B cell (primary cell): ENCODE results near the gene MTERF4. TPM values are rescaled to one million over a fixed set of nuclear protein-coding genes. Genes with fewer than 3 reads are reported as not detected.
A peak's percentile ranks its signal among the peaks of the same experiment; 100 is the strongest.

Source experiments
- ATAC-seq: fragments of 200-7000 bp; cut with Tn5 transposase; one replicate; pipeline ENCODE4 v1.10.0; 2021; ENCODE audit warnings: low read depth, mild to moderate bottlenecking, moderate number of reproducible peaks, moderate library complexity
- CTCF ChIA-PET: fragments of 350-600 bp; sonication (Branson Sonifier 250); formaldehyde crosslinking; loops from one replicate; lab custom pipeline; 2021; ENCODE audit warnings: antibody characterized with exemption, inconsistent platforms; lab: Charles Lee
- POLR2A ChIA-PET: fragments of 350-600 bp; sonication (Branson Sonifier 250); formaldehyde crosslinking; loops from one replicate; lab custom pipeline; 2021; ENCODE audit warnings: antibody characterized with exemption; lab: Charles Lee
- DNase-seq: peaks from one replicate; pipeline ENCODE4 v3.0.0; 2013
- H2AFZ ChIP-seq: 2 replicates; pipeline ENCODE4 v1.6.1; 2012; ENCODE audit warnings: mild to moderate bottlenecking, low read depth, low read length; ENCODE audit not compliant: insufficient read depth, poor library complexity, severe bottlenecking
- H3K27ac ChIP-seq, 2 donors: 1 replicate in 1 of 2; 2 replicates in 1 of 2; pipeline ENCODE4 v1.5.1; 2012 to 2013; ENCODE audit warnings: low read length in 2 of 2, mild to moderate bottlenecking in 2 of 2, moderate library complexity in 1 of 2
- H3K27me3 ChIP-seq, 4 experiments: fragments of 200-600 bp in 1 of 4; sonication (generic) in 1 of 4; replicated peaks in 1 of 4; 1 replicate in 2 of 4; 2 replicates in 2 of 4; pipeline versions ENCODE4 v1.6.1 to v1.7.0; 2013 to 2016; ENCODE audit warnings: low read length in 3 of 4, mild to moderate bottlenecking in 2 of 4, mixed read lengths in 1 of 4, moderate library complexity in 1 of 4; ENCODE audit not compliant: insufficient read depth in 4 of 4, control insufficient read depth in 3 of 4; ENCODE audit errors: control extremely low read depth in 1 of 4
- H3K36me3 ChIP-seq, 2 experiments: replicated peaks in 1 of 2; 1 replicate in 1 of 2; 2 replicates in 1 of 2; pipeline versions ENCODE4 v1.6.1 to v1.7.1; 2013; ENCODE audit warnings: low read length in 1 of 2; ENCODE audit not compliant: insufficient read depth in 2 of 2, control insufficient read depth in 1 of 2; ENCODE audit errors: control extremely low read depth in 1 of 2, extremely low read depth in 1 of 2
- H3K4me1 ChIP-seq, 2 donors: fragments of 200-600 bp in 1 of 2; sonication (generic) in 1 of 2; 1 replicate in 1 of 2; 2 replicates in 1 of 2; pipeline versions ENCODE4 v1.5.1 to v1.6.1; 2013 to 2017; ENCODE audit warnings: low read length in 2 of 2; ENCODE audit not compliant: control insufficient read depth in 2 of 2, insufficient read depth in 2 of 2
- H3K4me2 ChIP-seq: replicated peaks from 2 replicates; pipeline ENCODE3; 2012; ENCODE audit warnings: mild to moderate bottlenecking, low read depth, low read length; ENCODE audit not compliant: poor library complexity, severe bottlenecking
- H3K4me3 ChIP-seq, 5 experiments: fragments of 200-600 bp in 1 of 5; sonication (generic) in 1 of 5; 1 replicate in 3 of 5; 2 replicates in 2 of 5; pipeline versions ENCODE4 v1.5.1 to v1.7.0; 2011 to 2016; ENCODE audit warnings: low read length in 4 of 5, mild to moderate bottlenecking in 4 of 5, low read depth in 2 of 5, control low read depth in 1 of 5, moderate library complexity in 1 of 5; ENCODE audit not compliant: insufficient read depth in 1 of 5; ENCODE audit errors: control extremely low read depth in 1 of 5, extremely low read depth in 1 of 5
- H3K79me2 ChIP-seq: fragments of 200-600 bp; sonication (generic); one replicate; pipeline ENCODE4 v1.6.0; 2016; ENCODE audit warnings: low read length; ENCODE audit not compliant: control insufficient read depth, insufficient read depth
- H3K9ac ChIP-seq: fragments of 200-600 bp; sonication (generic); 2 replicates; pipeline ENCODE4 v1.6.1; 2017; ENCODE audit warnings: mild to moderate bottlenecking, low read length, moderate library complexity
- H3K9me3 ChIP-seq, 3 donors: one replicate each; pipeline versions ENCODE4 v1.6.1 to v1.7.1; 2013; ENCODE audit warnings: low read length in 2 of 3; ENCODE audit not compliant: control insufficient read depth in 2 of 3, insufficient read depth in 1 of 3; ENCODE audit errors: control extremely low read depth in 1 of 3
- H4K20me1 ChIP-seq: 2 replicates; pipeline ENCODE4 v1.6.0; 2012; ENCODE audit warnings: mild to moderate bottlenecking, low read length; ENCODE audit not compliant: insufficient read depth, control insufficient read depth, poor library complexity, severe bottlenecking
- H3K27ac Mint-ChIP-seq: one replicate; pipeline ENCODE4 v1.8.0; 2021; ENCODE audit warnings: mixed read lengths
- H3K27me3 Mint-ChIP-seq: one replicate; pipeline ENCODE4 v1.8.0; 2021; ENCODE audit warnings: mixed read lengths
- H3K4me1 Mint-ChIP-seq: one replicate; pipeline ENCODE4 v1.8.0; 2021; ENCODE audit warnings: mixed read lengths
- H3K4me3 Mint-ChIP-seq: one replicate; pipeline ENCODE4 v1.8.0; 2021; ENCODE audit warnings: mixed read lengths
- H3K9me3 Mint-ChIP-seq: one replicate; pipeline ENCODE4 v1.8.0; 2022; ENCODE audit warnings: mixed read lengths; ENCODE audit not compliant: insufficient read depth
- CTCF ChIP-seq: fragments of 200-600 bp; IDR thresholded peaks from one replicate; pipeline ENCODE4 v1.8.0; 2022; ENCODE audit warnings: antibody characterized with exemption, mild to moderate bottlenecking
- EZH2 ChIP-seq: IDR thresholded peaks from 2 replicates; pipeline ENCODE4 v1.6.1; 2012; ENCODE audit warnings: borderline replicate concordance, low read depth, mild to moderate bottlenecking, moderate library complexity, low read length; ENCODE audit not compliant: insufficient read depth, poor library complexity, severe bottlenecking
- WGBS: methylation state at CpG from one replicate; pipeline ENCODE4 v1.1.5; 2013; ENCODE audit warnings: missing lambda C conversion rate; ENCODE audit not compliant: insufficient coverage; 5-methylcytosine and 5-hydroxymethylcytosine counted together
- intact Hi-C: fragments of 100-400 bp; cut with micrococcal nuclease; formaldehyde crosslinking; loops from one replicate; pipeline ENCODE4 v1.10.0; 2022
- polyA plus RNA-seq: library from polyadenylated mRNA; depleted of rRNA; stranded (reverse); fragments of >200 nt; gene quantifications from 2 replicates; pipeline ENCODE4 v1.2.3, GENCODE V29; 2012
- total RNA-seq, 2 donors: library from RNA; stranded (reverse); fragments of 120-200 nt in 1 of 2; gene quantifications; 1 replicate in 1 of 2; 2 replicates in 1 of 2; pipeline versions ENCODE4 v1.2.3 to v1.2.4, GENCODE V29; 2013 to 2022

MTERF4 gene
- total and polyA plus RNA-seq, 2 donors (not counting 1 experiment from before 2014, with no cell fraction given), result 88.7 to 153 TPM

GRCh38 chr2:241150660-241151530, 48.8 kb upstream of the MTERF4 start:
- Histone ChIP-seq H3K9me3 (no peaks in the 10 kb centered on the region), H3K79me2 (peaks cover 36% of the 10 kb centered on the region), H3K27me3 (no peaks in the 10 kb centered on the region), H2AFZ (peak overlapping the region; percentile 99), H3K4me1 (peaks cover 12 to 20% of the 10 kb centered on the region in 2 donors), H3K4me2 (peak overlapping the region; percentile 99), H3K27ac (peak overlapping the region in 1 of 2 donors; percentile 80), H4K20me1 (no peaks in the 10 kb centered on the region), H3K4me3 (peak overlapping the region; percentile 56 to 94 (median 84)), H3K36me3 (peaks cover 0 to 9% of the 10 kb centered on the region in 2 experiments), H3K9ac (peak overlapping the region; percentile 85)
- ChIA-PET CTCF (interaction anchor here (0.7 to 4.5 kb wide), 15 partner anchors 27 to 818 kb away, joined by 3 to 101 read pairs (median 5); partner anchors contain the start of gene MTERF4), POLR2A (interaction anchor here (0.5 to 2.1 kb wide), 10 partner anchors 18 to 728 kb away, joined by 3 to 13 read pairs (median 4); no protein-coding TSS in a partner anchor)
- Mint-ChIP-seq H3K9me3 (no peaks in the 10 kb centered on the region), H3K27me3 (no peaks in the 10 kb centered on the region), H3K4me3 (peak overlapping the region; percentile 96), H3K4me1 (peaks cover 35% of the 10 kb centered on the region), H3K27ac (peak overlapping the region; percentile 93)
- ATAC-seq (no peak), DNase-seq (no peak)
- 18% methylated on average over 34 of the region's 37 CpGs for WGBS
- TF ChIP-seq CTCF, result peak; percentile 39
- no peak for TF ChIP-seq EZH2
- intact Hi-C loops, result loop anchor here (1.0 to 5.0 kb wide), 10 partner anchors 24 to 237 kb away; partner anchors contain the start of genes FARP2, HDLBP, MTERF4 and SEPTIN2
